SJCRH30 (cell line): Measurements from ENCODE around the gene AFF2. TPM values are rescaled to one million over a fixed set of nuclear protein-coding genes. Genes with fewer than 3 reads are reported as not detected.

ENCODE experiments used
- DNase-seq, 2 experiments: peaks; one replicate each; pipeline ENCODE4 v3.0.0-alpha.2; 2015 to 2020
- H3K27ac ChIP-seq: fragments of 250-450 bp; sonication (Bioruptor Pico); 2 replicates; pipeline ENCODE4 v1.5.1; 2020; ENCODE audit warnings: mild to moderate bottlenecking, moderate library complexity
- H3K27me3 ChIP-seq: fragments of 250-450 bp; sonication (Bioruptor Pico); 2 replicates; pipeline ENCODE4 v1.5.1; 2020; ENCODE audit warnings: mild to moderate bottlenecking, moderate library complexity
- H3K36me3 ChIP-seq: fragments of 250-450 bp; sonication (Bioruptor Pico); 2 replicates; pipeline ENCODE4 v1.5.1; 2020; ENCODE audit warnings: mild to moderate bottlenecking, moderate library complexity
- H3K4me1 ChIP-seq: fragments of 250-450 bp; sonication (Bioruptor Pico); 2 replicates; pipeline ENCODE4 v1.5.1; 2020; ENCODE audit warnings: mild to moderate bottlenecking, moderate library complexity
- H3K4me3 ChIP-seq: fragments of 250-450 bp; sonication (Bioruptor Pico); 2 replicates; pipeline ENCODE4 v1.5.1; 2020; ENCODE audit warnings: mild to moderate bottlenecking, moderate library complexity
- H3K9me3 ChIP-seq: fragments of 250-450 bp; sonication (Bioruptor Pico); replicated peaks from 2 replicates; pipeline ENCODE4 v1.5.1; 2020; ENCODE audit warnings: mild to moderate bottlenecking, moderate library complexity
- total RNA-seq: library from RNA; depleted of rRNA; stranded (reverse); fragments of >200 nt; shearing (Covaris generic); gene quantifications from 2 replicates; pipeline ENCODE4 v1.2.3, GENCODE V29; 2014; rRNA removed

AFF2 gene
- 0.06 and 0.10 TPM in 2 replicates for total RNA-seq

GRCh38 chrX:148500423-148501385 is at the start of gene AFF2:
TSS of gene AFF2 (plus strand) at chrX:148500617. CDS start at chrX:148501098, 481 bp downstream.
- H3K36me3 ChIP-seq = no peaks in the 10 kb centered on the region
- H3K9me3 ChIP-seq = no peaks in the 10 kb centered on the region
- peak within 1 kb of the TSS; percentile 33 for H3K4me3 ChIP-seq
- H3K4me1 ChIP-seq = no peaks in the 10 kb centered on the region
- no peaks in the 10 kb centered on the region for H3K27me3 ChIP-seq
- peak in 1 of 2 experiments; percentile 14 for DNase-seq
- no peak within 1 kb of the TSS for H3K27ac ChIP-seq

- Histone ChIP-seq H3K36me3 (no peaks in the 10 kb centered on the region), H3K27ac (no peak overlapping the region), H3K4me1 (no peaks in the 10 kb centered on the region), H3K27me3 (no peaks in the 10 kb centered on the region), H3K9me3 (no peaks in the 10 kb centered on the region), H3K4me3 (no peak overlapping the region)
- DNase-seq = no peak
Measured at GRCh38 chrX:148457279-148457678, 43.1 kb upstream of the AFF2 start.

GRCh38 chrX:148459343-148459742 is 41.1 kb upstream of the AFF2 start:
- no peaks in the 10 kb centered on the region for H3K36me3 ChIP-seq
- DNase-seq = no peak
- H3K4me1 ChIP-seq = no peaks in the 10 kb centered on the region
- no peak overlapping the region for H3K4me3 ChIP-seq
- no peak overlapping the region for H3K27ac ChIP-seq
- no peaks in the 10 kb centered on the region for H3K27me3 ChIP-seq
- no peaks in the 10 kb centered on the region for H3K9me3 ChIP-seq

GRCh38 chrX:148466292-148466691 is 34.1 kb upstream of the AFF2 start:
- no peak for DNase-seq
- H3K27ac ChIP-seq = no peak overlapping the region
- no peaks in the 10 kb centered on the region for H3K9me3 ChIP-seq
- H3K4me3 ChIP-seq = no peak overlapping the region
- no peaks in the 10 kb centered on the region for H3K4me1 ChIP-seq
- no peaks in the 10 kb centered on the region for H3K36me3 ChIP-seq
- H3K27me3 ChIP-seq = no peaks in the 10 kb centered on the region

GRCh38 chrX:148470324-148470723 is 30.1 kb upstream of the AFF2 start:
- Histone ChIP-seq H3K27ac (no peak overlapping the region), H3K36me3 (no peaks in the 10 kb centered on the region), H3K9me3 (no peaks in the 10 kb centered on the region), H3K4me1 (no peaks in the 10 kb centered on the region), H3K4me3 (no peak overlapping the region), H3K27me3 (no peaks in the 10 kb centered on the region)
- no peak for DNase-seq

- H3K9me3 ChIP-seq = no peaks in the 10 kb centered on the region
- H3K27ac ChIP-seq = no peak overlapping the region
Measured at GRCh38 chrX:148474030-148474429, 26.4 kb upstream of the AFF2 start.

GRCh38 chrX:148492057-148492456 is 8.4 kb upstream of the AFF2 start:
- no peaks in the 10 kb centered on the region for H3K36me3 ChIP-seq
- H3K27ac ChIP-seq = no peak overlapping the region
- no peak for DNase-seq
- no peak overlapping the region for H3K4me3 ChIP-seq
- no peaks in the 10 kb centered on the region for H3K9me3 ChIP-seq
- H3K27me3 ChIP-seq = no peaks in the 10 kb centered on the region
- no peaks in the 10 kb centered on the region for H3K4me1 ChIP-seq

More at GRCh38 chrX:148474030-148474429, 26.4 kb upstream of the AFF2 start:
- DNase-seq = no peak
- Histone ChIP-seq H3K27me3 (no peaks in the 10 kb centered on the region), H3K4me3 (no peak overlapping the region), H3K4me1 (no peaks in the 10 kb centered on the region), H3K36me3 (no peaks in the 10 kb centered on the region)

GRCh38 chrX:148495176-148495575 is 5.2 kb upstream of the AFF2 start:
- no peak for DNase-seq
- H3K36me3 ChIP-seq = no peaks in the 10 kb centered on the region
- no peaks in the 10 kb centered on the region for H3K4me1 ChIP-seq
- H3K27me3 ChIP-seq = no peaks in the 10 kb centered on the region
- no peak overlapping the region for H3K4me3 ChIP-seq
- H3K27ac ChIP-seq = no peak overlapping the region
- no peaks in the 10 kb centered on the region for H3K9me3 ChIP-seq

GRCh38 chrX:148498067-148498466 is 2.4 kb upstream of the AFF2 start:
- no peak overlapping the region for H3K4me3 ChIP-seq
- H3K9me3 ChIP-seq = no peaks in the 10 kb centered on the region
- no peaks in the 10 kb centered on the region for H3K36me3 ChIP-seq
- H3K27me3 ChIP-seq = no peaks in the 10 kb centered on the region
- no peaks in the 10 kb centered on the region for H3K4me1 ChIP-seq
- no peak for DNase-seq
- H3K27ac ChIP-seq = no peak overlapping the region

GRCh38 chrX:148499638-148500422 is 587 bp upstream of the AFF2 start:
- no peaks in the 10 kb centered on the region for H3K9me3 ChIP-seq
- H3K27me3 ChIP-seq = no peaks in the 10 kb centered on the region
- DNase-seq = no peak
- no peaks in the 10 kb centered on the region for H3K4me1 ChIP-seq
- no peak overlapping the region for H3K27ac ChIP-seq
- no peaks in the 10 kb centered on the region for H3K36me3 ChIP-seq
- H3K4me3 ChIP-seq = no peak overlapping the region

GRCh38 chrX:148501386-148502066 is 1.1 kb downstream of the AFF2 start:
- H3K36me3 ChIP-seq = no peaks in the 10 kb centered on the region
- H3K27me3 ChIP-seq = no peaks in the 10 kb centered on the region
- no peaks in the 10 kb centered on the region for H3K4me1 ChIP-seq
- H3K9me3 ChIP-seq = no peaks in the 10 kb centered on the region
- no peak overlapping the region for H3K27ac ChIP-seq
- H3K4me3 ChIP-seq = no peak overlapping the region
- no peak for DNase-seq

GRCh38 chrX:148504506-148504905 is 4.1 kb downstream of the AFF2 start:
- Histone ChIP-seq H3K4me1 (no peaks in the 10 kb centered on the region), H3K27ac (no peak overlapping the region), H3K27me3 (no peaks in the 10 kb centered on the region), H3K9me3 (no peaks in the 10 kb centered on the region), H3K36me3 (no peaks in the 10 kb centered on the region), H3K4me3 (no peak overlapping the region)
- no peak for DNase-seq

GRCh38 chrX:148507418-148507817 is 7.0 kb downstream of the AFF2 start:
- Histone ChIP-seq H3K4me1 (no peaks in the 10 kb centered on the region), H3K9me3 (no peaks in the 10 kb centered on the region), H3K4me3 (no peak overlapping the region), H3K27ac (no peak overlapping the region), H3K27me3 (no peaks in the 10 kb centered on the region), H3K36me3 (no peaks in the 10 kb centered on the region)
- no peak for DNase-seq

- H3K4me3 ChIP-seq = no peak overlapping the region
- H3K36me3 ChIP-seq = no peaks in the 10 kb centered on the region
- H3K4me1 ChIP-seq = no peaks in the 10 kb centered on the region
- DNase-seq = no peak
- no peaks in the 10 kb centered on the region for H3K27me3 ChIP-seq
- no peaks in the 10 kb centered on the region for H3K9me3 ChIP-seq
- no peak overlapping the region for H3K27ac ChIP-seq
Measured at GRCh38 chrX:148512453-148512852, 12.0 kb downstream of the AFF2 start.

- no peaks in the 10 kb centered on the region for H3K9me3 ChIP-seq
- no peaks in the 10 kb centered on the region for H3K27me3 ChIP-seq
- no peak for DNase-seq
- H3K4me3 ChIP-seq = no peak overlapping the region
- H3K4me1 ChIP-seq = no peaks in the 10 kb centered on the region; the same call in 1 of the 2 replicates
- H3K36me3 ChIP-seq = no peaks in the 10 kb centered on the region
- no peak overlapping the region for H3K27ac ChIP-seq
Measured at GRCh38 chrX:148513661-148514060, 13.2 kb downstream of the AFF2 start.
